B cell (primary cell): Measurements from ENCODE around the gene TBCEL. TPM values are rescaled to one million over a fixed set of nuclear protein-coding genes. Genes with fewer than 3 reads are reported as not detected.

Experiments
- ATAC-seq: fragments of 200-7000 bp; cut with Tn5 transposase; one replicate; pipeline ENCODE4 v1.10.0; 2021; ENCODE audit warnings: low read depth, mild to moderate bottlenecking, moderate number of reproducible peaks, moderate library complexity
- CTCF ChIA-PET: fragments of 350-600 bp; sonication (Branson Sonifier 250); formaldehyde crosslinking; loops from one replicate; lab custom pipeline; 2021; ENCODE audit warnings: antibody characterized with exemption, inconsistent platforms; lab: Charles Lee
- POLR2A ChIA-PET: fragments of 350-600 bp; sonication (Branson Sonifier 250); formaldehyde crosslinking; loops from one replicate; lab custom pipeline; 2021; ENCODE audit warnings: antibody characterized with exemption; lab: Charles Lee
- DNase-seq: peaks from one replicate; pipeline ENCODE4 v3.0.0; 2013
- H2AFZ ChIP-seq: 2 replicates; pipeline ENCODE4 v1.6.1; 2012; ENCODE audit warnings: mild to moderate bottlenecking, low read depth, low read length; ENCODE audit not compliant: insufficient read depth, poor library complexity, severe bottlenecking
- H3K27ac ChIP-seq, 2 donors: 1 replicate in 1 of 2; 2 replicates in 1 of 2; pipeline ENCODE4 v1.5.1; 2012 to 2013; ENCODE audit warnings: low read length in 2 of 2, mild to moderate bottlenecking in 2 of 2, moderate library complexity in 1 of 2
- H3K27me3 ChIP-seq, 4 experiments: fragments of 200-600 bp in 1 of 4; sonication (generic) in 1 of 4; replicated peaks in 1 of 4; 1 replicate in 2 of 4; 2 replicates in 2 of 4; pipeline versions ENCODE4 v1.6.1 to v1.7.0; 2013 to 2016; ENCODE audit warnings: low read length in 3 of 4, mild to moderate bottlenecking in 2 of 4, mixed read lengths in 1 of 4, moderate library complexity in 1 of 4; ENCODE audit not compliant: insufficient read depth in 4 of 4, control insufficient read depth in 3 of 4; ENCODE audit errors: control extremely low read depth in 1 of 4
- H3K36me3 ChIP-seq, 2 experiments: replicated peaks in 1 of 2; 1 replicate in 1 of 2; 2 replicates in 1 of 2; pipeline versions ENCODE4 v1.6.1 to v1.7.1; 2013; ENCODE audit warnings: low read length in 1 of 2; ENCODE audit not compliant: insufficient read depth in 2 of 2, control insufficient read depth in 1 of 2; ENCODE audit errors: control extremely low read depth in 1 of 2, extremely low read depth in 1 of 2
- H3K4me1 ChIP-seq, 2 donors: fragments of 200-600 bp in 1 of 2; sonication (generic) in 1 of 2; 1 replicate in 1 of 2; 2 replicates in 1 of 2; pipeline versions ENCODE4 v1.5.1 to v1.6.1; 2013 to 2017; ENCODE audit warnings: low read length in 2 of 2; ENCODE audit not compliant: control insufficient read depth in 2 of 2, insufficient read depth in 2 of 2
- H3K4me2 ChIP-seq: replicated peaks from 2 replicates; pipeline ENCODE3; 2012; ENCODE audit warnings: mild to moderate bottlenecking, low read depth, low read length; ENCODE audit not compliant: poor library complexity, severe bottlenecking
- H3K4me3 ChIP-seq, 5 experiments: fragments of 200-600 bp in 1 of 5; sonication (generic) in 1 of 5; 1 replicate in 3 of 5; 2 replicates in 2 of 5; pipeline versions ENCODE4 v1.5.1 to v1.7.0; 2011 to 2016; ENCODE audit warnings: low read length in 4 of 5, mild to moderate bottlenecking in 4 of 5, low read depth in 2 of 5, control low read depth in 1 of 5, moderate library complexity in 1 of 5; ENCODE audit not compliant: insufficient read depth in 1 of 5; ENCODE audit errors: control extremely low read depth in 1 of 5, extremely low read depth in 1 of 5
- H3K79me2 ChIP-seq: fragments of 200-600 bp; sonication (generic); one replicate; pipeline ENCODE4 v1.6.0; 2016; ENCODE audit warnings: low read length; ENCODE audit not compliant: control insufficient read depth, insufficient read depth
- H3K9ac ChIP-seq: fragments of 200-600 bp; sonication (generic); 2 replicates; pipeline ENCODE4 v1.6.1; 2017; ENCODE audit warnings: mild to moderate bottlenecking, low read length, moderate library complexity
- H3K9me3 ChIP-seq, 3 donors: one replicate each; pipeline versions ENCODE4 v1.6.1 to v1.7.1; 2013; ENCODE audit warnings: low read length in 2 of 3; ENCODE audit not compliant: control insufficient read depth in 2 of 3, insufficient read depth in 1 of 3; ENCODE audit errors: control extremely low read depth in 1 of 3
- H4K20me1 ChIP-seq: 2 replicates; pipeline ENCODE4 v1.6.0; 2012; ENCODE audit warnings: mild to moderate bottlenecking, low read length; ENCODE audit not compliant: insufficient read depth, control insufficient read depth, poor library complexity, severe bottlenecking
- H3K27ac Mint-ChIP-seq: one replicate; pipeline ENCODE4 v1.8.0; 2021; ENCODE audit warnings: mixed read lengths
- H3K27me3 Mint-ChIP-seq: one replicate; pipeline ENCODE4 v1.8.0; 2021; ENCODE audit warnings: mixed read lengths
- H3K4me1 Mint-ChIP-seq: one replicate; pipeline ENCODE4 v1.8.0; 2021; ENCODE audit warnings: mixed read lengths
- H3K4me3 Mint-ChIP-seq: one replicate; pipeline ENCODE4 v1.8.0; 2021; ENCODE audit warnings: mixed read lengths
- H3K9me3 Mint-ChIP-seq: one replicate; pipeline ENCODE4 v1.8.0; 2022; ENCODE audit warnings: mixed read lengths; ENCODE audit not compliant: insufficient read depth
- CTCF ChIP-seq: fragments of 200-600 bp; IDR thresholded peaks from one replicate; pipeline ENCODE4 v1.8.0; 2022; ENCODE audit warnings: antibody characterized with exemption, mild to moderate bottlenecking
- EZH2 ChIP-seq: IDR thresholded peaks from 2 replicates; pipeline ENCODE4 v1.6.1; 2012; ENCODE audit warnings: borderline replicate concordance, low read depth, mild to moderate bottlenecking, moderate library complexity, low read length; ENCODE audit not compliant: insufficient read depth, poor library complexity, severe bottlenecking
- WGBS: methylation state at CpG from one replicate; pipeline ENCODE4 v1.1.5; 2013; ENCODE audit warnings: missing lambda C conversion rate; ENCODE audit not compliant: insufficient coverage; 5-methylcytosine and 5-hydroxymethylcytosine counted together
- intact Hi-C: fragments of 100-400 bp; cut with micrococcal nuclease; formaldehyde crosslinking; loops from one replicate; pipeline ENCODE4 v1.10.0; 2022
- polyA plus RNA-seq: library from polyadenylated mRNA; depleted of rRNA; stranded (reverse); fragments of >200 nt; gene quantifications from 2 replicates; pipeline ENCODE4 v1.2.3, GENCODE V29; 2012
- total RNA-seq, 2 donors: library from RNA; stranded (reverse); fragments of 120-200 nt in 1 of 2; gene quantifications; 1 replicate in 1 of 2; 2 replicates in 1 of 2; pipeline versions ENCODE4 v1.2.3 to v1.2.4, GENCODE V29; 2013 to 2022

TBCEL gene
- total and polyA plus RNA-seq, 2 donors (not counting 1 experiment from before 2014, with no cell fraction given): 3.5 to 22.8 TPM

DNA sequence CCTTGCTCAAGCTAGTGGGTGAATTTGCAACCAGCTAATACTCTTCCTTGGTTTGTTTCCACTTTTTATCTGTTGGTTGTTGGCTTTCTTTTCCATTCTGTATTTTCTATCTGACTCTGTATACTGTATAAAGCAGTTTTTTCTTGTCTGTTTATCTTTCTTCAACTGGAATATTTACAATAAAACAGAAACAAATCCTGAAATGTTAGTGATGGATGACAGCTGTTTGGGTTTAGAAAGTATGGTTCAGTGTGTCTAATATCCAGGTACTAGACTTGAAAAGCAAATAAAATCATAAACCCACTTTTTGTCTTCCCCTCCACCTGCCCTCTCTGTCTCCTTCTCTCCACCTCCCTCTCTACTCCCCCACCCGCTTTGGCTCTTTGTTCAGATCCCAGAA, 35.3 kb upstream of the TBCEL start:
- ChIA-PET POLR2A (no interaction called here), CTCF (no interaction called here)
- TF ChIP-seq CTCF: no peak
- no peak for TF ChIP-seq EZH2
- peaks cover 0 to 30% (median 20%) of the 10 kb centered on the region in 4 experiments for H3K27me3 ChIP-seq
- no peak overlapping the region for H3K27ac Mint-ChIP-seq
- no peaks in the 10 kb centered on the region for H3K9me3 ChIP-seq
- no peak overlapping the region for H3K27ac ChIP-seq
- DNase-seq (no peak), ATAC-seq (no peak)
- peaks cover 10% of the 10 kb centered on the region for H3K4me1 Mint-ChIP-seq
- H3K9me3 Mint-ChIP-seq: no peaks in the 10 kb centered on the region
- no peak overlapping the region for H2AFZ ChIP-seq
- H3K4me3 ChIP-seq: no peak overlapping the region
- H3K4me2 ChIP-seq: no peak overlapping the region
- H3K79me2 ChIP-seq: no peaks in the 10 kb centered on the region
- no peaks in the 10 kb centered on the region for H3K36me3 ChIP-seq
- no peaks in the 10 kb centered on the region for H4K20me1 ChIP-seq
- no peak overlapping the region for H3K9ac ChIP-seq
- H3K4me1 ChIP-seq: peaks cover 7 to 8% of the 10 kb centered on the region in 2 donors
- no peak overlapping the region for H3K4me3 Mint-ChIP-seq
- H3K27me3 Mint-ChIP-seq: peaks cover 45% of the 10 kb centered on the region
- no CpG with 5 or more reads among the region's 1 CpG for WGBS
- intact Hi-C loops: no loop called here

DNA sequence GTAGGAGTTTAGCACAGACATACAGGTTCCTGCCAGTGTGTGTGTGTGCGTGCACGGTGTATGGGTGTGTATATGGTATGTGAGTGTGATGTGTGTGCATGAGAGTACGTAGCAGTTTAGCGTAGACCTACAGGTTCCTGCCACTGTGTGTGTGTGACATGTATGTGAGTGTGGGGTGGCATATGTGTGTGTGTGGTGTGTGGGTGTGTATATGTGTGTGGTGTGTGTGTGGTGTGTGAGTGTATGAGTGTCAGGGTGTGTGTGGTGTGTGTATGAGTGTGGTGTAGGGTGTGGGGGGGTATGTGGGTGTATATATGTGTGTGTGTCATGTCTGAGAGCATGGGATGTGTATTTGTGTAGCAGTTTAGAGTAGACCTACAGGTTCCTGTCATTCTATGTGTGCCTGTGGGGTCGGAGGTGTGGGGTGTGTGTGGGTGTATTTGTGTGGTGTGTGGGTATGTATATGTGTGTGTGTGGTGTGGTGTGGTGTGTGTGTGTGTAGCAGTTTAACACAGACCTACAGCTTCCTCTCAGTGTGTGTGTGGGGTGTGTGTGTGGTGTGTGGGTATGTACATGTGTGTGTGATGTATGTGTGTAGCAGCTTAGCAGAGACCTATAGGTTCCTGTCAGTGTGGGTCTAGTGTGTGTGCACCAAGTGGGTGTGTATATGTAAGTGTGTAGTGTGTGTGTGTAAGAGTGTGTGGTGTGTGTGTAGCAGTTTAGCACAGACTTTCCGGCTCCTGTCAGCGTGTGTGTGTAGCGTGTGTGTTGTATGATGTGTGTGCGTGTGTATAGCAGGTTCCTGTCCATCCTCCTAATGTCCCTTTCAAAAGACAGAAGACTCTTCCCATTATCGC, 31.8 kb upstream of the TBCEL start:
- no peaks in the 10 kb centered on the region for H3K36me3 ChIP-seq
- POLR2A ChIA-PET: no interaction called here
- H3K4me2 ChIP-seq: no peak overlapping the region
- intact Hi-C loops: no loop called here
- H3K4me1 ChIP-seq: no peaks in the 10 kb centered on the region
- no peaks in the 10 kb centered on the region for H3K79me2 ChIP-seq
- CTCF ChIA-PET: no interaction called here
- no peak overlapping the region for H3K27ac ChIP-seq
- H3K4me3 Mint-ChIP-seq: no peak overlapping the region
- H3K27me3 ChIP-seq: peaks cover 0 to 12% (median 6%) of the 10 kb centered on the region in 4 experiments
- no peak for DNase-seq
- H3K27me3 Mint-ChIP-seq: peaks cover 33% of the 10 kb centered on the region
- no peak overlapping the region for H3K9ac ChIP-seq
- ATAC-seq: no peak
- no peaks in the 10 kb centered on the region for H3K9me3 ChIP-seq
- H3K27ac Mint-ChIP-seq: no peak overlapping the region
- no peak overlapping the region for H3K4me3 ChIP-seq
- H4K20me1 ChIP-seq: no peaks in the 10 kb centered on the region
- no peak for TF ChIP-seq CTCF
- no peak for TF ChIP-seq EZH2
- H3K4me1 Mint-ChIP-seq: no peaks in the 10 kb centered on the region
- 90% methylated on average over 5 of the region's 10 CpGs for WGBS
- H3K9me3 Mint-ChIP-seq: no peaks in the 10 kb centered on the region
- no peak overlapping the region for H2AFZ ChIP-seq
